Measurements from ENCODE around the gene AP2A2.

AP2A2 gene

GRCh38 chr11:924406-925157, 1.1 kb upstream of the AP2A2 start:
- H3K4me3 ChIP-seq (ENCODE audit: low read depth, low read length) = no peak overlapping the region
- no peak for TF ChIP-seq CTCF (IDR thresholded peaks at IDR 0.05; ENCODE audit: low read depth, low read length, missing control alignments)
- DNase-seq (ENCODE audit: low read depth) = no peak

- no peak for DNase-seq (ENCODE audit: low read depth)
- peak overlapping the region; percentile 56 for H3K4me3 ChIP-seq (ENCODE audit: low read depth, low read length)
- no peak for TF ChIP-seq CTCF (IDR thresholded peaks at IDR 0.05; ENCODE audit: low read depth, low read length, missing control alignments)
These were observed 543 bp upstream of the AP2A2 start for GRCh38 chr11:925158-925495.

GRCh38 chr11:926341-926916, 759 bp downstream of the AP2A2 start:
- no peak for TF ChIP-seq CTCF (IDR thresholded peaks at IDR 0.05; ENCODE audit: low read depth, low read length, missing control alignments)
- DNase-seq (ENCODE audit: low read depth) = no peak
- peak overlapping the region; percentile 57 for H3K4me3 ChIP-seq (ENCODE audit: low read depth, low read length)

GRCh38 chr11:927871-928270, 2.2 kb downstream of the AP2A2 start:
- H3K4me3 ChIP-seq (ENCODE audit: low read depth, low read length) = no peak overlapping the region
- DNase-seq (ENCODE audit: low read depth) = no peak
- TF ChIP-seq CTCF (IDR thresholded peaks at IDR 0.05; ENCODE audit: low read depth, low read length, missing control alignments) = no peak

GRCh38 chr11:928786-929185, 3.1 kb downstream of the AP2A2 start:
- no peak overlapping the region for H3K4me3 ChIP-seq (ENCODE audit: low read depth, low read length)
- no peak for DNase-seq (ENCODE audit: low read depth)
- TF ChIP-seq CTCF (IDR thresholded peaks at IDR 0.05; ENCODE audit: low read depth, low read length, missing control alignments) = no peak

- no peak for TF ChIP-seq CTCF (IDR thresholded peaks at IDR 0.05; ENCODE audit: low read depth, low read length, missing control alignments)
- no peak overlapping the region for H3K4me3 ChIP-seq (ENCODE audit: low read depth, low read length)
- no peak for DNase-seq (ENCODE audit: low read depth)
These were observed 3.7 kb downstream of the AP2A2 start for GRCh38 chr11:929405-929804.

GRCh38 chr11:931385-931784, 5.7 kb downstream of the AP2A2 start:
- TF ChIP-seq CTCF (IDR thresholded peaks at IDR 0.05; ENCODE audit: low read depth, low read length, missing control alignments) = no peak
- no peak overlapping the region for H3K4me3 ChIP-seq (ENCODE audit: low read depth, low read length)
- no peak for DNase-seq (ENCODE audit: low read depth)
